Measurements from ENCODE around the gene SLC6A8. TPM values are rescaled to one million over a fixed set of nuclear protein-coding genes. Genes with fewer than 3 reads are reported as not detected.

The SLC6A8 gene
- total RNA-seq, 2 experiments from 2014 or later = 0.39 to 0.58 TPM

GRCh38 chrX:153707406-153707805 lies 19.7 kb downstream of the SLC6A8 start:
- Mint-ChIP-seq H3K27me3 (no peaks in the 10 kb centered on the region), H3K4me1 (no peaks in the 10 kb centered on the region), H3K27ac (no peak overlapping the region), H3K4me3 (no peak overlapping the region), H3K36me3 (ENCODE audit: low read depth) (peaks cover 15% of the 10 kb centered on the region), H3K9me3 (ENCODE audit: low read depth) (no peaks in the 10 kb centered on the region)
- intact Hi-C loops (cut with DNase I, micrococcal nuclease) = no loop called here
- DNase-seq (no peak), ATAC-seq (no peak)
- CTCF ChIA-PET = no interaction called here
- POLR2A ChIA-PET = no interaction called here

DNA sequence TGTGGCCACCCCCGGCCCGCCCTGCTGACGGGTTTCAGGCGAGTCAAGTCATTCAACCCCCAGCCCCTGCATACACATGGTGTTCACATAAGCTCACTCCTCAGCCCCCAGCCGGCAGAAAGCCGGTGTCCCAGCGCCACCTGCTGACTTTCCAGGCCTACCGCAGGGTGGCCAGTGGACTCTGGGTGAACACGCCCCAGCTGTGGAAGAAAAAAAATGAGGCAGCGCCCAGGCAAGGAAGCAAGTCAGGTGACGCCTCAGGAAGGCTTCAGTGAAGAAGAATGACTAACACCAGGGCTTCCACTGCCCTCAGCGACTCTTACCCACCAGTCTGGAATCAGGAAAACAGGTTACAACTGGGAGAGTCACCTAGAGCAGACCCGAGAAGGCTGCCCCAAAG lies 20.7 kb downstream of the SLC6A8 start:
- Mint-ChIP-seq H3K4me1 (no peaks in the 10 kb centered on the region), H3K4me3 (no peak overlapping the region), H3K36me3 (ENCODE audit: low read depth) (peaks cover 18% of the 10 kb centered on the region), H3K27me3 (no peaks in the 10 kb centered on the region), H3K27ac (no peak overlapping the region), H3K9me3 (ENCODE audit: low read depth) (no peaks in the 10 kb centered on the region)
- ATAC-seq (peak; percentile 94), DNase-seq (peak; percentile 71)
- ChIA-PET CTCF (interaction anchor here (0.6 to 1.2 kb wide), 3 partner anchors 14 to 169 kb away, joined by 3 to 4 read pairs (median 3); no protein-coding TSS in a partner anchor), POLR2A (no interaction called here)
- intact Hi-C loops (cut with DNase I, micrococcal nuclease) = no loop called here

DNA sequence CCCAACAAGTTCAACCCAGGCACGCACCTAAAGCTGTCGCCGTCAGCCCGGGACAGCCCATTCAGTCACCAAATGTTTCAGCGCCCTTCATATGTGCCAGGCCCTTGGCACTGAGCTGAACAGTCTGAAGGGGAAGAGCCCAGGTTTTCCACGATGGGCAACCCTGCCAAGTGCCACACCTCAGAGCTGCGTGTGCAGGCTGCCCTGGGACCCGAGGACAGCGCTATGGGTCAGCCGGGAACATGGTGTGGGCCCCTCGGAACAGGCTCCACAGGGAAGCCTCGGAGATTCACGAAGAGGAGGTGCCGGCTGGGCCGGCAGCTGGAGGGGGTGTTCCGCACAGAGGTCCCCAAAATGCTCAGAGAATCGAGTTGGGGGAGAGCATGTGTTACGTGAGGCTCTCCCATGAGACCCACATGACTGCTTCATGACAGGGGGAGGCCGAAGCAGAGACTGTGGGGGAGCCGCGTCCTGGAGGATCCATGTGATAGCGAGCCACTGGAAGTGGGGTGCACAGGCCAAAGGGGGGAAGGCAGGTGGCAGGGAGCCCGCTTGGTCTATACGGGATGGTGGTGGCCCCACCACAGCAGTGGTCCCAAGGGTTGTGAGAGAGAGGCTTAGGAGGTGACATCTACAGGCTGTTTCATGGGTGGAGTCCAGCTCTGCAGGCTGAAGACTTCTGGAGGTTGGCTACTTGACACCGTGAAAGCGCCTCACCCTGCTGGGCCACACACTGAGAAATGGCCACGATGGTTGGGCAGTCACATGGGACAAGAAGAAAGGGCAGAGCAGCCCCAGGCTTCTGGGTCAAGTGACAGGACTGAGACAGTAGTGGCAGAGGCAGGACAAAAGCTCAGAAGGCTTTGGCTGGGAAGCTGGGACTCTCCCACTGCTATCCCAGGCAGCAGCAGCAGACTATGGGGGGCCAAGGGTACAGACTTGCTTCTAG lies 22.3 kb downstream of the SLC6A8 start:
- CTCF ChIA-PET = interaction anchor here (1.2 kb wide), 1 partner anchor 171 kb away, joined by 3 read pairs; no protein-coding TSS in a partner anchor

GRCh38 chrX:153714256-153714655 lies 26.5 kb downstream of the SLC6A8 start:
- H3K36me3 Mint-ChIP-seq (ENCODE audit: low read depth) = peaks cover 44% of the 10 kb centered on the region
- CTCF ChIA-PET = no interaction called here
- no peak for ATAC-seq
- no peak overlapping the region for H3K4me3 Mint-ChIP-seq
- intact Hi-C loops (cut with DNase I, micrococcal nuclease) = no loop called here
- no peaks in the 10 kb centered on the region for H3K9me3 Mint-ChIP-seq (ENCODE audit: low read depth)
- H3K27ac Mint-ChIP-seq = no peak overlapping the region
- no peaks in the 10 kb centered on the region for H3K27me3 Mint-ChIP-seq
- peaks cover 4% of the 10 kb centered on the region for H3K4me1 Mint-ChIP-seq
- POLR2A ChIA-PET = no interaction called here
- DNase-seq = no peak

More for the DNA sequence above, 22.3 kb downstream of the SLC6A8 start:
- intact Hi-C loops (cut with DNase I, micrococcal nuclease) = no loop called here
- POLR2A ChIA-PET = no interaction called here
- peaks cover 26% of the 10 kb centered on the region for H3K36me3 Mint-ChIP-seq (ENCODE audit: low read depth)
- no peak for ATAC-seq
- no peak overlapping the region for H3K4me3 Mint-ChIP-seq
- no peak overlapping the region for H3K27ac Mint-ChIP-seq
- H3K9me3 Mint-ChIP-seq (ENCODE audit: low read depth) = no peaks in the 10 kb centered on the region
- no peaks in the 10 kb centered on the region for H3K4me1 Mint-ChIP-seq
- DNase-seq = no peak
- no peaks in the 10 kb centered on the region for H3K27me3 Mint-ChIP-seq

GRCh38 chrX:153717445-153717844 lies 29.7 kb downstream of the SLC6A8 start:
- ATAC-seq = no peak
- no peaks in the 10 kb centered on the region for H3K27me3 Mint-ChIP-seq
- CTCF ChIA-PET = no interaction called here

GRCh38 chrX:153719238-153719637 lies 31.5 kb downstream of the SLC6A8 start:
- ChIA-PET POLR2A (no interaction called here), CTCF (no interaction called here)
- H3K36me3 Mint-ChIP-seq (ENCODE audit: low read depth) = peaks cover 45% of the 10 kb centered on the region
- no peak overlapping the region for H3K27ac Mint-ChIP-seq
- H3K4me1 Mint-ChIP-seq = peaks cover 14% of the 10 kb centered on the region
- ATAC-seq (no peak), DNase-seq (no peak)
- no peaks in the 10 kb centered on the region for H3K27me3 Mint-ChIP-seq
- intact Hi-C loops (cut with DNase I, micrococcal nuclease) = no loop called here
- H3K4me3 Mint-ChIP-seq = no peak overlapping the region
- no peaks in the 10 kb centered on the region for H3K9me3 Mint-ChIP-seq (ENCODE audit: low read depth)

More at GRCh38 chrX:153717445-153717844, 29.7 kb downstream of the SLC6A8 start:
- DNase-seq = no peak
- intact Hi-C loops (cut with DNase I, micrococcal nuclease) = no loop called here
- no peak overlapping the region for H3K27ac Mint-ChIP-seq
- no peaks in the 10 kb centered on the region for H3K9me3 Mint-ChIP-seq (ENCODE audit: low read depth)
- H3K36me3 Mint-ChIP-seq (ENCODE audit: low read depth) = peaks cover 49% of the 10 kb centered on the region
- H3K4me1 Mint-ChIP-seq = peaks cover 10% of the 10 kb centered on the region
- H3K4me3 Mint-ChIP-seq = no peak overlapping the region
- POLR2A ChIA-PET = no interaction called here

- POLR2A ChIA-PET = no interaction called here
- ATAC-seq (no peak), DNase-seq (no peak)
- intact Hi-C loops (cut with DNase I, micrococcal nuclease) = loop anchor here (5.0 to 10.0 kb wide), 4 partner anchors 247 to 765 kb away; partner anchors contain the start of genes EMD (in 1 of the 2), FLNA (in 1 of the 2), HAUS7 (in 1 of the 2) and MECP2 (in 1 of the 2)
- Mint-ChIP-seq H3K4me3 (no peak overlapping the region), H3K36me3 (ENCODE audit: low read depth) (peaks cover 41% of the 10 kb centered on the region), H3K27ac (no peak overlapping the region), H3K4me1 (peaks cover 14% of the 10 kb centered on the region), H3K27me3 (no peaks in the 10 kb centered on the region), H3K9me3 (ENCODE audit: low read depth) (no peaks in the 10 kb centered on the region)
- CTCF ChIA-PET = no interaction called here
Measured at GRCh38 chrX:153719701-153720100, 32.0 kb downstream of the SLC6A8 start.

DNA sequence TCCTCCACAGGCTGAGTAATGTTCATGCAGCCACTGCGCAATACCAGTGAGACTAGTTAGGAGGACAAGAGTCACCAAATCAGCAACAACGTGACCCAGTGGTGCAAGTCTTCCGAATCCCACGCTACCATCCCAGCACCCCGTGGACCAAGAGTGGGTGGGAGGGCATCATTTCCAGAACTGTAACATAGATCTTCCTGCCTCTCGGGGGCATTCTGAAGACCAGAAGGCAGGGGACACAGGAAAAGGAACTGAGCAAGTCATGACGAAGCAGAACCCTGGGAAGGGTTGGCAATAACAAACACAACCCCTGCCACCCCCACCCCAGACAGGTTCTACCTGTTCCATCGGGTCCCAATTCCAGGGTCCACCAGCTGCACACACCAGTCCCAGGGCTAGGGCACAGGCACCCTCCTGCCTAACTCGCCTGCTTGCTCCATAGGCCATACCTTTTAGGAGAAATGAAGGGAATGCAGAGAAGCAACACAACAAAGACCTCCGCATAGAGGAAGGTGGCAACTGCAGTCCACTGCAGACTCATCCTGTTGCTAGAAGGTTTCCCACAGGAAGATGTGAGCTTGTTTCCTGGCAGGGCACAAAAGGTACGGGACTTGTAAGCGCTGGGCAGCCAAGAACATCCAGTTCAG lies 35.1 kb downstream of the SLC6A8 start:
- CTCF ChIA-PET = interaction anchor here (0.7 to 1.4 kb wide), 3 partner anchors 14 to 1076 kb away, joined by 3 to 4 read pairs (median 4); no protein-coding TSS in a partner anchor
- no peak for DNase-seq

DNA sequence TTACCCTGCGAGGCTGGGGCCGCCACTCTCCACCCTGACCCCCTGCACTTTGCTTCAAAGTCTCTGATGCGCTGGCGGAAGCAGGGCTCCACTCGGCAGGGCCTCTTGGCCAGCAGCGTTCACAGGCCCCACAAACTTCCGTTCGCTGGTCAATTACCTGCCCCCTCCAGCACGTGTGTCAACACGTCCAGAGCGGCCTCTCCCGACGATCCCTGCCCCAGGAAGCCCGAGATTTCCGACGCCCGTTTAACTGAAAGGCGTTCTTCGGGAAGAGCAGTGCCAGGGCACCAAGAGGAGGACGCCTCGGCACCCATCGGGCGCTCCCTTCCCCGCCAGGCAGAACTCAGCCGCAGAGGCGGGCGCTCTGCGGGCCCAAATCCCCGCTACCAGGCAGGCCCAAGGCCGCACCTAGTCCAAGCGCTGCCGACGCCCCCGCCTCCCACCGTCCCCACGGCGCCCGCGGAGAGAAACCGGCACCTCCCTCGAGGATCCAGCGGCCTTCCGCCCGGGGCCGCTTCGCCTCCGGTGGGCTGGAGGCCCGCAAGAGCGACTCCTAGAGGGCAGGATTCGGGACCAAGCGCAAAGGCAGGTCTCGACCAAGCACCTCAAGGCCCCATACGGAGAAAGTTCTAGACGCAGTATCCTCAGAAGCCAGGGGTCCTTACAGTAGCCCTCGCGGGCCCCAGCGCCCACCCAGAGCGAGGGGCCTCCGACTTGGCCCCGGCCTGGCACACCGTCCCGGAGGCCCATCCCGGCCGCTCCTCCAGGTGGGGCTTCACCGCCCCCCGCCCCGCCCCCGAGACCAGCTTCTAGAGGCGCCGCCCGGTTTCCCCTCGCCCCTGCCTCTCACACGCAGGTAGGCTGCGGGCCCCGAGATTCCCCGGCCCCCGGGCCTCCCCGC lies 35.9 kb downstream of the SLC6A8 start:
- peak; percentile 20 for ATAC-seq
- peak; percentile 71 for DNase-seq
- peak overlapping the region; percentile 87 for H3K27ac Mint-ChIP-seq
- no peaks in the 10 kb centered on the region for H3K9me3 Mint-ChIP-seq (ENCODE audit: low read depth)
- H3K27me3 Mint-ChIP-seq = no peaks in the 10 kb centered on the region
- ChIA-PET POLR2A (no interaction called here), CTCF (interaction anchor here (0.6 to 1.4 kb wide), 3 partner anchors 15 to 1075 kb away, joined by 3 to 4 read pairs (median 3); no protein-coding TSS in a partner anchor)
- peaks cover 24% of the 10 kb centered on the region for H3K36me3 Mint-ChIP-seq (ENCODE audit: low read depth)
- H3K4me1 Mint-ChIP-seq = peaks cover 23% of the 10 kb centered on the region
- peak overlapping the region; percentile 89 for H3K4me3 Mint-ChIP-seq
- intact Hi-C loops (cut with DNase I, micrococcal nuclease) = loop anchor here (1.0 to 10.0 kb wide), 12 partner anchors 71 to 824 kb away; partner anchors contain the start of genes HAUS7 (in 2 of the 2), IDH3G (in 2 of the 2), SSR4 (in 2 of the 2) and CCNQ (in 1 of the 2)

More for the DNA sequence above, 35.1 kb downstream of the SLC6A8 start:
- Mint-ChIP-seq H3K4me1 (peaks cover 24% of the 10 kb centered on the region), H3K27me3 (no peaks in the 10 kb centered on the region), H3K27ac (peak overlapping the region; percentile 87), H3K4me3 (peak overlapping the region; percentile 89), H3K9me3 (ENCODE audit: low read depth) (no peaks in the 10 kb centered on the region), H3K36me3 (ENCODE audit: low read depth) (peaks cover 25% of the 10 kb centered on the region)
- no peak for ATAC-seq
- POLR2A ChIA-PET = no interaction called here
- intact Hi-C loops (cut with DNase I, micrococcal nuclease) = loop anchor here (5.0 to 10.0 kb wide), 4 partner anchors 251 to 762 kb away; partner anchors contain the start of genes EMD (in 1 of the 2), FLNA (in 1 of the 2), HAUS7 (in 1 of the 2) and MECP2 (in 1 of the 2)

GRCh38 chrX:153724252-153725038 lies 36.7 kb downstream of the SLC6A8 start, which contains the start of the genes ABCD1 and BCAP31:
Gene ABCD1, plus strand, starts transcription at chrX:153724856. Its CDS starts 411 bp downstream, at chrX:153725267.
Gene BCAP31, minus strand, starts transcription at chrX:153724387. Its CDS starts 1,143 bp downstream, at chrX:153723244.
- H3K4me3 Mint-ChIP-seq = peak within 1 kb of the TSS; percentile 89
- ATAC-seq = peak; percentile 84

More at GRCh38 chrX:153724252-153725038, 36.7 kb downstream of the SLC6A8 start, which contains the start of the genes ABCD1 and BCAP31:
- peak; percentile 93 for DNase-seq
- POLR2A ChIA-PET = no interaction called here
- Mint-ChIP-seq H3K27ac (peak within 1 kb of the TSS; percentile 87), H3K27me3 (no peaks in the 10 kb centered on the region), H3K4me1 (peaks cover 20% of the 10 kb centered on the region), H3K36me3 (ENCODE audit: low read depth) (peaks cover 16% of the 10 kb centered on the region), H3K9me3 (ENCODE audit: low read depth) (no peaks in the 10 kb centered on the region)
- intact Hi-C loops (cut with DNase I, micrococcal nuclease) = loop anchor here (1.0 to 10.0 kb wide), 12 partner anchors 70 to 823 kb away; partner anchors contain the start of genes HAUS7 (in 2 of the 2), IDH3G (in 2 of the 2), SSR4 (in 2 of the 2) and CCNQ (in 1 of the 2)
- CTCF ChIA-PET = interaction anchor here (0.6 kb wide), 1 partner anchor 209 kb away, joined by 3 read pairs; no protein-coding TSS in a partner anchor
